ENCODE data around the gene SNX8. TPM values are rescaled to one million over a fixed set of nuclear protein-coding genes. Genes with fewer than 3 reads are reported as not detected.

Gene SNX8
- total RNA-seq, 2 donors from 2014 or later, result 8.6 to 9.3 TPM

DNA sequence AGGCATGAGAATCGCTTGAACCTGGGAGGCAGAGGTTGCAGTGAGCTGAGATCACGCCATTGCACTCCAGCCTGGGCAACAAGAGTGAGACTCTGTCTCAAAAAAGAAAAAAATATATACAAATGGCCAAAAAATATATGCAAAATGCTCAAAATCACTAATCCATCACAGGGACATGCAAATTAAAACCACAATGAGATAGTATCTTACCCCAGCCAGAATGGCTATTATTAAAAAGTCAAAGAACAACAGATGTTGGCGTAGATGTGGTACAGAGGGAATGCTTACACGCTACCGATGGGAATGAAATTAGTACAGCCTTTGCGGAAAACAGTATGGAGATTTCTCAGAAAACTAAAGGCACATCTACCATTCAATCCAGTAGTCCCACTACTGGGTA is 17.4 kb downstream of the SNX8 start:
- H3K9me3 ChIP-seq (ENCODE audit: control insufficient read depth, low read length, poor library complexity, severe bottlenecking), result no peaks in the 10 kb centered on the region
- no peak overlapping the region for H3K27ac Mint-ChIP-seq
- DNase-seq, result no peak
- no peaks in the 10 kb centered on the region for H3K27me3 Mint-ChIP-seq
- ATAC-seq, result no peak
- H3K4me3 Mint-ChIP-seq, result no peak overlapping the region
- H3K36me3 Mint-ChIP-seq (ENCODE audit: low read depth), result no peaks in the 10 kb centered on the region
- H3K4me1 Mint-ChIP-seq, result peaks cover 6% of the 10 kb centered on the region

DNA sequence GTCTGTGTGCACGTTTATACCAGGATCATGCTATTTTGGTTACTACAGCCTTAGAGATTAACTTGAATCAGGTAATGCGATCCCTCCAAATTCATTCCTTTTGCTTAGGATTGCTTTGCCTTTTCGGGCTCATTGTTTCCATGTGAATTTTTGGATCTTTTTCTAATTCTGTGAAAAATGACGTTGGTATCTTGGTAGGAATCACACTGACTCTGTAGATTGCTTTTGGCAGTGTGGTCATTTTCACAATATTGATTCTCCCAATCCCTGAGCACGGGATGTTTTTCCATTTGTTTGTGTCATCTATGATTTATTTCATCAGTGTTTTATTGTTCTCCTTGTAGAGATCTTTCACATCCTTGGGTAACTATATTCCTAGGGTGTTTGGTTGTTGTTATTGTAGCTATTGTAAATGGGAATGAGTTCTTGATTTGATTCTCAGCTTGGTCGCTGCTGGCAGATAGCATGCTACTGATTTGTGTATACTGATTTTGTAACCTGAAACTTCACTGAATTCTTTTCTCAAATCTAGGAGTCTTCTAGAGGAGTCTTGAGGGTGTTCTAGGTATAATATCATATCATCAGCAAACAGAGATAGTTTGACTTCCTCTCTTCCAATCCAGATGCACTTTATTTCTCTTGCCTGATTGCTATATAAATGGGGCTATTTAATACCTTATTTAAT is 18.2 kb downstream of the SNX8 start:
- no peaks in the 10 kb centered on the region for H3K9me3 ChIP-seq (ENCODE audit: control insufficient read depth, low read length, poor library complexity, severe bottlenecking)
- no peaks in the 10 kb centered on the region for H3K36me3 Mint-ChIP-seq (ENCODE audit: low read depth)
- DNase-seq (no peak), ATAC-seq (no peak)
- H3K27ac Mint-ChIP-seq, result no peak overlapping the region
- no peak overlapping the region for H3K4me3 Mint-ChIP-seq
- H3K4me1 Mint-ChIP-seq, result peaks cover 8% of the 10 kb centered on the region
- H3K27me3 Mint-ChIP-seq, result no peaks in the 10 kb centered on the region

DNA sequence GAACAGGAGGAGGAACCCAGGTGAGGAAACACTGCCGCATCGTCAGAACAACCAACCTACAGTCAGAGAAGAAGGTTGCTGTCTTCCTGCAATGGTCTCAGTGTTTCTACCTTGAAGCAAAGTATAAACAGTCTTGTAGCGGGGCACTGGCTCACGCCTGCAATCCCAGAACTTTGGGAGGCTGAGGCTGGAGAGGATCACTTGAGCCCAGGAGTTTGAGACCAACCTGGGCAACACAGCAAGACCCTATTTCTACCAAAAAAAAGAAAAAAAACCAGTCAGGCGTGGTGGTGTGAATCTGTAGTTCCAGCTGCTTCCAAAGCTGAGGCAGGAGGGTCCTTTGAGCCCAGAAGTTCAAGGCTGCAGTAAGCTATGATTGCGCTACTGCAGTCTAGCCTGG is 23.4 kb downstream of the SNX8 start:
- ATAC-seq (no peak), DNase-seq (no peak)
- H3K27me3 Mint-ChIP-seq, result no peaks in the 10 kb centered on the region
- H3K4me1 Mint-ChIP-seq, result peaks cover 4% of the 10 kb centered on the region
- H3K36me3 Mint-ChIP-seq (ENCODE audit: low read depth), result no peaks in the 10 kb centered on the region
- no peak overlapping the region for H3K4me3 Mint-ChIP-seq
- H3K27ac Mint-ChIP-seq, result no peak overlapping the region
- no peaks in the 10 kb centered on the region for H3K9me3 ChIP-seq (ENCODE audit: control insufficient read depth, low read length, poor library complexity, severe bottlenecking)

DNA sequence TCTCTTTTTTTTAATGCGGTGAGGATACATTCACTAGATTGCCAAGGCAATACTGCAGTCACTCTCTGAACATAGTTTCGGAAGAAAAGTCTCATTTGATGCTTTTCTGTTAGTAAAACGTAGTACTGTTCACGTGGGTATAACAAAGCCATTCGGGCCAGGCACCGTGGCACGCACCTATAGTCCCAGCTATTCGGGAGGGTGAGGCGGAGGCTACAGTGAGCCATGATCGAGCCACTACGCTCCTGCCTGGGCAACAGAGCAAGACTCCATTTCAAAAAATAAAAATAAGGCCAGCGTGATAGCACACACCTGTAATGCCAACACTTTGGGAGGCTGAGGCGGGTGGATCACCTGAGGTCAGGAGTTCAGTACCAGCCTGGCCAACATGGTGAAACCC is 24.6 kb downstream of the SNX8 start:
- ATAC-seq, result no peak
- Mint-ChIP-seq H3K27me3 (no peaks in the 10 kb centered on the region), H3K36me3 (ENCODE audit: low read depth) (no peaks in the 10 kb centered on the region), H3K4me3 (no peak overlapping the region), H3K4me1 (peaks cover 4% of the 10 kb centered on the region), H3K27ac (peak overlapping the region; percentile 51)
- DNase-seq, result no peak
- no peaks in the 10 kb centered on the region for H3K9me3 ChIP-seq (ENCODE audit: control insufficient read depth, low read length, poor library complexity, severe bottlenecking)

DNA sequence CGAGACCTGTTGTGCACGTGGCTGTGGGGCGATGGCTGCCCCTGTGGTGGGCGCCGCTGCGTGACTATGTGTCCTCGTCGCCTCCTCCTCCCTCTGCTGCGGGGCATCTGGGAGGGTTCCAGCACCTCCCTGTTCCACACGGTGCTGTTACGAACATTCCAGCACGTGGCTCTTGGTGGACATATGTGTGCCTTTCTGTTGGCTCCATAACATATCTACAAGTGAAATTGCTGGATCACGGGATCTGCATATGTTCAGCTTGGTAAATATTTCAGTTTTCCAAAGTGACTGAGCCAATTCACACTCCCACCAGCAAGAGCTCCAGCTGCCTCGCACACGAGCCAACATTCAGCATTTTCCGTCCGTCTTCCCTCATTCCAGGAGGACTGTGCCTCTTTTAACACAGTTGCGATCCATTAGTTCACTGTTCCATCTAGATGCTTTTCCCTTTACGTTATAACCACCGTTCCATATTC is 25.1 kb downstream of the SNX8 start:
- H3K4me3 Mint-ChIP-seq, result no peak overlapping the region
- DNase-seq, result no peak
- H3K36me3 Mint-ChIP-seq (ENCODE audit: low read depth), result no peaks in the 10 kb centered on the region

DNA sequence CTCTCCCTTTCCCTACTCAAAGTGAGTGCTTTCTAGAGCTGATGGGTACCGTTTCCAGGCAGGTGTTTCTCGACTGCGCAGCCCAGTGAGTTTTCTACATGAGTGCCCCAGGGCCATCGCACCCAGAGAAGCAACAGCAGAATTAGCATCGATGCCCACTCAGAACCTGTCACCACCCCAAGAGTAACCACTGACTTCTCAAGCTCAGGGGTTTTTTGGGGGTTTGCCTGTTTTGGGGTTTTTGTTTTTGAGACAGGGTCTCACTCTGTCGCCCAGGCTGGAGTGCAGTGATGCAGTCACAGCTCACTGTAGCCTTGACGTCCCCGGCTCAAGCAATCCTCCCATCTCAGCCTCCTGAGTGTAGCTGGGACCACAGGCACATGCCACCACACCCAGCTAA is 25.7 kb downstream of the SNX8 start:
- Mint-ChIP-seq H3K27ac (no peak overlapping the region), H3K4me3 (no peak overlapping the region), H3K36me3 (ENCODE audit: low read depth) (no peaks in the 10 kb centered on the region), H3K4me1 (peaks cover 4% of the 10 kb centered on the region), H3K27me3 (no peaks in the 10 kb centered on the region)
- DNase-seq, result no peak
- no peaks in the 10 kb centered on the region for H3K9me3 ChIP-seq (ENCODE audit: control insufficient read depth, low read length, poor library complexity, severe bottlenecking)
- peak; percentile 60 for ATAC-seq

More for the DNA sequence above, 25.1 kb downstream of the SNX8 start:
- Mint-ChIP-seq H3K27ac (peak overlapping the region; percentile 51), H3K4me1 (peaks cover 4% of the 10 kb centered on the region), H3K27me3 (no peaks in the 10 kb centered on the region)
- ATAC-seq, result no peak
- H3K9me3 ChIP-seq (ENCODE audit: control insufficient read depth, low read length, poor library complexity, severe bottlenecking), result no peaks in the 10 kb centered on the region

DNA sequence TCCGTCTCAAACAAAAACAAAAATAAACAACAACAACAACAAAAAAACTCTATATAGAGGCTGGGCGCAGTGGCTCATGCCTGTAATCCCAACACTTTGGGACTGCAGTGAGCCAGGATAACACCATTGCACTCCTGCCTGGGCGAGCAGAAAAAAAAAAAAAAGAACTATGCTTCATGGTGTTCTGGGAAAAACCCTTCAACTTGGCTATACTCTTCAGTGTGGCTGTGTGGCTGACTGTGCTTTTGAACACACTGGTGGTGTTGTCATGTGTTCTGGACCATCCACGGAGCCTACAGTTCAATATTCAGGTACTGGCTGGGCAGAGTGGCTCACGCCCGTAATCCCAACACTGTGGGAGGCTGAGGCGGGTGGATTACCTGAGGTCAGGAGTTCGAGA is 26.5 kb downstream of the SNX8 start:
- Mint-ChIP-seq H3K4me3 (no peak overlapping the region), H3K27me3 (no peaks in the 10 kb centered on the region), H3K4me1 (peaks cover 4% of the 10 kb centered on the region), H3K36me3 (ENCODE audit: low read depth) (no peaks in the 10 kb centered on the region), H3K27ac (no peak overlapping the region)
- DNase-seq (no peak), ATAC-seq (no peak)
- H3K9me3 ChIP-seq (ENCODE audit: control insufficient read depth, low read length, poor library complexity, severe bottlenecking), result no peaks in the 10 kb centered on the region

DNA sequence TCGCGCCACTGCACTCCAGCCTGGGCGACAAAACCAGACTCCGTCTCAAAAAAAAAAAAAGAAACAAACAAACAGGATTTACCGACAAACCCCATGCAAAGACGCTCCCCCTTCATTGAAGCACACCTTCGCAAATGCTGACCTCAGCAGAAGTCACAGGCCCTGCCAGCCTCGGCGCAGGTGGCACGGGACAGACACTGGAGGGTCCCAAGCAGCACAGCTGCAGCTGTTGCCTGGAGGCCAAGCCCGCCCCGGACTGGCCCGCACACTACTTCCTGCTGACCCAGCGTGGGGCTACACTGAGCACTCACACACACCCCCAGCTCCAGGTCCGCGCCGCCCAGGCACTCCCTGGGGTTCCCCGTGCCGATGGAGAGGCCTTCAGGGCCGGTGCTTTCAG is 31.2 kb downstream of the SNX8 start:
- Mint-ChIP-seq H3K27me3 (no peaks in the 10 kb centered on the region), H3K27ac (no peak overlapping the region), H3K36me3 (ENCODE audit: low read depth) (no peaks in the 10 kb centered on the region), H3K4me3 (no peak overlapping the region), H3K4me1 (peaks cover 3% of the 10 kb centered on the region)
- ATAC-seq, result no peak
- DNase-seq, result no peak
- no peaks in the 10 kb centered on the region for H3K9me3 ChIP-seq (ENCODE audit: control insufficient read depth, low read length, poor library complexity, severe bottlenecking)

DNA sequence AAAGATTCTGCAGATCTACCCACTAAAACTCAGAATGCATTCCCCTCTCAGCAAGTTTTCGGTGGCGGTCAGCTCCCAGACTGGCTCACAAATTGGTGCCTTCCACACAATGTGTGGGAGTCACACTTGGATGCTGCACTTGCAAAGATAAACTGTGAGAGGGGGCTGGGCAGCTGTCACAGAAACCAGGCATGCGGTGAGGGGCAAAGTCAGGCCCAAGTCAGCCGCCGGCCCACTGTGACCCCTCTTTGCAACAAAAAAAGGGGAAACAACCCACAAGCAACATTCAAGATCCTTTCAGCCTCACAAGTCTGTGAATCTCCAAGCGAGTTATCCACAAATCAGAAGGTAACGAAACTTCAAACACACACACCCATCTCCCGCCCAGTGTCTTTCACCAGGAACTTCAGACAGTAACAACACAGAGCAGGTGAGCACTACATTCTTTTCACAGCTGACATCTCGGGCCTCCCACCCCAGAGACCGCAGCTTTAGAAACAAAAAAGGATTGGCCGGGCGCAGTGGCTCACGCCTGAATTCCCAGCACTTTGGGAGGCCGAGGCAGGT is 32.0 kb downstream of the SNX8 start:
- no peaks in the 10 kb centered on the region for H3K9me3 ChIP-seq (ENCODE audit: control insufficient read depth, low read length, poor library complexity, severe bottlenecking)
- no peak overlapping the region for H3K27ac Mint-ChIP-seq
- no peaks in the 10 kb centered on the region for H3K36me3 Mint-ChIP-seq (ENCODE audit: low read depth)
- no peak for ATAC-seq
- DNase-seq, result no peak
- peaks cover 3% of the 10 kb centered on the region for H3K4me1 Mint-ChIP-seq
- no peaks in the 10 kb centered on the region for H3K27me3 Mint-ChIP-seq
- no peak overlapping the region for H3K4me3 Mint-ChIP-seq

DNA sequence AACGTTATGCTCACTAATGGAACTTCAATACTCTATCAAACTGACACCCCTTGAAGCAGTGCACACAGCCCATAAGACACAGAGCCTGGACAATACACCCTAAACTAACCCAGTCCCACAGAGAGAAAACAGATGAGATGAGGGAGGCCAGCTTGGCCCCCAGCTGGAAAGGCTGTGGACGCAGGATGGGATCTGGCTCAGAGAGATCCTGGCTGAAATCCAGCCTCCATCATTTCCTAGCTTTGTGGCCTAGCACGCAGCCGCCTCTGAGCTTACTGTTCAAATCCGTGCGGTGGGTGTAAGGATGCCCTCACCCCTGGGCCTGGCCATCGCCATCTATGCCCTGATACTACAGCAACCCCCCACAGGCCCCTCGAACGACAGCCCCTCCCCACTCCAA is 32.7 kb downstream of the SNX8 start:
- H3K27me3 Mint-ChIP-seq, result no peaks in the 10 kb centered on the region
- DNase-seq (no peak), ATAC-seq (no peak)
- H3K4me1 Mint-ChIP-seq, result peaks cover 3% of the 10 kb centered on the region
- H3K4me3 Mint-ChIP-seq, result no peak overlapping the region
- no peaks in the 10 kb centered on the region for H3K9me3 ChIP-seq (ENCODE audit: control insufficient read depth, low read length, poor library complexity, severe bottlenecking)
- no peaks in the 10 kb centered on the region for H3K36me3 Mint-ChIP-seq (ENCODE audit: low read depth)
- no peak overlapping the region for H3K27ac Mint-ChIP-seq

DNA sequence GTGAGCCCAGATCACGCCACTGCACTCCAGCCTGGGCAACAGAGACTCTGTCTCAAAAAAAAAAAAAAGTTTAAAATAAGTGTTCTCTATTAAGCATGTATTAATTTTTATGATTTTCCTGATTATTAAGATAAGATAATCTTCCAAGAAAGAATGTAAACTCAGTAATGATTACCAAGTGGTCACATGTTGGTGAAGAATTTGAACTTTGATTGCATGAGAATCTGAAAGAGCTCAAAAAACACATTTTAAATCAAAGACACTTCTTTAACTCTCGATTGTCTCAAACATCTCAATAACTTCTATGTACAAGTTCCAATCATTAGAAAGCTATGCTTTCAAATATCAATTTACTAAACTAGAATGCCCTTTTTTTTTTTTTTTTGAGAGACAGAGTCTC is 33.8 kb downstream of the SNX8 start:
- Mint-ChIP-seq H3K4me3 (no peak overlapping the region), H3K36me3 (ENCODE audit: low read depth) (no peaks in the 10 kb centered on the region), H3K4me1 (peaks cover 3% of the 10 kb centered on the region), H3K27ac (no peak overlapping the region), H3K27me3 (no peaks in the 10 kb centered on the region)
- DNase-seq (no peak), ATAC-seq (no peak)
- no peaks in the 10 kb centered on the region for H3K9me3 ChIP-seq (ENCODE audit: control insufficient read depth, low read length, poor library complexity, severe bottlenecking)

DNA sequence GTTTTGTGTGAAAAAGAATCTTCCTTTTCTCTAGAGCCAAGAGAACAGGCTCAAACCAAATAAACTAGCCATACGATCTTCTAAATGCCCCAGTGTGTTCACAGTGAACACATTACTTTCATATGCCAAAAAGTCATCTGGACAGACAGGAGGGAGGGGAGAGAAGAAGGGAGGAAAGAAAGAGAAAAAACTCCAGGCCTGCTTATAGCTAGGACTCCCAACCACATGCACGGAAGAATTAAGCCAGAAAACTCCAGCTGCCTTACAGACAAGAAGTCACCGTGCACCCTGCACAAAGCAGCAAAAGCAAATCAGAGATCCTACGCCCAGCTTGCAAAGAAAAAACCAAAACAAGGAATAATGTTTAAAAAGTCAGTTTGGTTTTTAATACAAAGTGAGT is 34.3 kb downstream of the SNX8 start:
- DNase-seq (no peak), ATAC-seq (no peak)
- Mint-ChIP-seq H3K36me3 (ENCODE audit: low read depth) (no peaks in the 10 kb centered on the region), H3K27ac (no peak overlapping the region), H3K27me3 (no peaks in the 10 kb centered on the region), H3K4me1 (peaks cover 3% of the 10 kb centered on the region), H3K4me3 (no peak overlapping the region)
- H3K9me3 ChIP-seq (ENCODE audit: control insufficient read depth, low read length, poor library complexity, severe bottlenecking), result no peaks in the 10 kb centered on the region

DNA sequence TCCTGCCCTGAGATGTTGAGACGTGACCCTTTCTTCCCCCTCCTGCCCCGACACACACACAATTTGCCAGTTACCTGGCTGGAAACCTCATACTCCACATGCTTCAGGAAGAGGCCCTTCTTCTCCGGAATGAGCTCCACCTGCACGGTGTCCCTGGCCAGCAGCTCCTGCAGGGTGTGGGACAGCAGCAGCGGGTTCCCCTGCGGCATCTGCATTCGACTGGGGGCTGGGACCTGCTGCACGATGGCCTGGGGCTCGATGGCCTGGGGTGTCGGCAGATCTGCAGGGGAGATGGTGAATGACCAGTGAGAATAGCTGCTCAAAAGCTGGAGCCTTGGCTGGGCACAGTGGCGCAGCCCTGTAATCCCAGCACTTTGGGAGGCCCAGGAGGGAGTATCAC is 36.2 kb downstream of the SNX8 start:
- Mint-ChIP-seq H3K4me1 (peaks cover 3% of the 10 kb centered on the region), H3K36me3 (ENCODE audit: low read depth) (no peaks in the 10 kb centered on the region), H3K27ac (no peak overlapping the region), H3K27me3 (no peaks in the 10 kb centered on the region), H3K4me3 (no peak overlapping the region)
- no peaks in the 10 kb centered on the region for H3K9me3 ChIP-seq (ENCODE audit: control insufficient read depth, low read length, poor library complexity, severe bottlenecking)
- DNase-seq (no peak), ATAC-seq (no peak)

DNA sequence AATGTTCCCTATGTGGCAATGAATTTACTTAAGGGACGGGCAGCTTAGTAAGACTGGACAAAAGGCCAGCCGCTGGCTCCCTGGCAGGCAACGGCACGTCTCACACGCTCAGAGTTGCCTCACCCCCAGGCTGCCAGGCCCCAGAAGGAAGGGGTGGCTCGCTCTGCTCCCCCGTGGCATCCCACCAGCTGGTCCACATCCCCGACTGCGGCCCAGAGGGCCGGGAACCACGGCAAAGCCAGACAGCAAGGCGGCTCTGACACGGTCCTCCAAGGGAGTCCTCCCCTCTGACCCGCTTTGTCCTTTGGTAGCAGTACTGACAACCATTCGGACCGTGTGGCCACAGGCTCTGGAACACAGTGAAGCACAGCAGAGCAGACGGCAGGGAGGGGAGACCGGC is 38.1 kb downstream of the SNX8 start:
- ATAC-seq (no peak), DNase-seq (no peak)
- no peaks in the 10 kb centered on the region for H3K9me3 ChIP-seq (ENCODE audit: control insufficient read depth, low read length, poor library complexity, severe bottlenecking)
- Mint-ChIP-seq H3K27ac (no peak overlapping the region), H3K4me3 (no peak overlapping the region), H3K36me3 (ENCODE audit: low read depth) (no peaks in the 10 kb centered on the region), H3K27me3 (no peaks in the 10 kb centered on the region), H3K4me1 (no peaks in the 10 kb centered on the region)
